Neutrophil (primary cell): Measurements from ENCODE around the gene TLE1.

Experiments
- H3K27ac ChIP-seq: fragments of 200-600 bp; sonication (generic); 2 replicates; pipeline ENCODE4 v1.5.1; 2016; ENCODE audit warnings: mild to moderate bottlenecking, moderate library complexity
- H3K27me3 ChIP-seq: fragments of 200-600 bp; sonication (generic); 2 replicates; pipeline ENCODE4 v1.6.0; 2016; ENCODE audit warnings: mild to moderate bottlenecking
- H3K36me3 ChIP-seq: fragments of 200-600 bp; sonication (generic); 2 replicates; pipeline ENCODE4 v1.5.1; 2017
- H3K4me1 ChIP-seq, 2 experiments: fragments of 200-600 bp in 1 of 2; sonication (generic) in 1 of 2; 1 replicate in 1 of 2; 2 replicates in 1 of 2; pipeline versions ENCODE4 v1.5.1 to v1.6.1; 2013 to 2016; ENCODE audit warnings: low read depth in 1 of 2, low read length in 1 of 2, mild to moderate bottlenecking in 1 of 2, moderate library complexity in 1 of 2; ENCODE audit not compliant: control insufficient read depth in 1 of 2, insufficient read depth in 1 of 2
- H3K4me3 ChIP-seq, 2 experiments: fragments of 200-600 bp in 1 of 2; sonication (generic) in 1 of 2; 1 replicate in 1 of 2; 2 replicates in 1 of 2; pipeline ENCODE4 v1.5.1; 2013 to 2016; ENCODE audit warnings: low read depth in 1 of 2, low read length in 1 of 2, mild to moderate bottlenecking in 1 of 2, moderate library complexity in 1 of 2
- H3K9me3 ChIP-seq: fragments of 200-600 bp; sonication (generic); 2 replicates; pipeline ENCODE4 v1.5.1; 2016
- CTCF ChIP-seq: fragments of 200-600 bp; sonication (generic); IDR thresholded peaks from 2 replicates; pipeline ENCODE4 v1.5.1; 2016; ENCODE audit warnings: antibody characterized with exemption

Gene TLE1

GRCh38 chr9:81678088-81678487 lies 11.3 kb downstream of the TLE1 start:
- no peak for TF ChIP-seq CTCF
- Histone ChIP-seq H3K4me1 (peaks cover 10 to 12% of the 10 kb centered on the region in 2 experiments), H3K27me3 (no peaks in the 10 kb centered on the region), H3K27ac (no peak overlapping the region), H3K4me3 (no peak overlapping the region), H3K36me3 (no peaks in the 10 kb centered on the region), H3K9me3 (no peaks in the 10 kb centered on the region)

GRCh38 chr9:81676395-81676794 lies 13.0 kb downstream of the TLE1 start:
- Histone ChIP-seq H3K27me3 (no peaks in the 10 kb centered on the region), H3K9me3 (no peaks in the 10 kb centered on the region), H3K36me3 (no peaks in the 10 kb centered on the region), H3K4me1 (no peaks in the 10 kb centered on the region), H3K27ac (no peak overlapping the region), H3K4me3 (no peak overlapping the region)
- no peak for TF ChIP-seq CTCF

- no peaks in the 10 kb centered on the region for H3K36me3 ChIP-seq
- H3K9me3 ChIP-seq: no peaks in the 10 kb centered on the region
- no peak overlapping the region for H3K27ac ChIP-seq
- H3K4me3 ChIP-seq: no peak overlapping the region
- H3K27me3 ChIP-seq: no peaks in the 10 kb centered on the region
- no peak for TF ChIP-seq CTCF
- H3K4me1 ChIP-seq: no peaks in the 10 kb centered on the region
These were observed 16.0 kb downstream of the TLE1 start for GRCh38 chr9:81673310-81673709.

GRCh38 chr9:81671880-81672280 lies 17.5 kb downstream of the TLE1 start:
- no peaks in the 10 kb centered on the region for H3K27me3 ChIP-seq
- TF ChIP-seq CTCF: no peak
- no peaks in the 10 kb centered on the region for H3K9me3 ChIP-seq
- H3K4me1 ChIP-seq: no peaks in the 10 kb centered on the region
- no peak overlapping the region for H3K4me3 ChIP-seq
- H3K27ac ChIP-seq: no peak overlapping the region
- H3K36me3 ChIP-seq: no peaks in the 10 kb centered on the region

- Histone ChIP-seq H3K4me3 (no peak overlapping the region), H3K9me3 (no peaks in the 10 kb centered on the region), H3K4me1 (no peaks in the 10 kb centered on the region), H3K27ac (no peak overlapping the region), H3K27me3 (no peaks in the 10 kb centered on the region), H3K36me3 (no peaks in the 10 kb centered on the region)
- no peak for TF ChIP-seq CTCF
These were observed 19.5 kb downstream of the TLE1 start for GRCh38 chr9:81669866-81670265.

- no peaks in the 10 kb centered on the region for H3K36me3 ChIP-seq
- no peaks in the 10 kb centered on the region for H3K4me1 ChIP-seq
- H3K27me3 ChIP-seq: no peaks in the 10 kb centered on the region
- H3K4me3 ChIP-seq: no peak overlapping the region
- no peak overlapping the region for H3K27ac ChIP-seq
- TF ChIP-seq CTCF: no peak
- no peaks in the 10 kb centered on the region for H3K9me3 ChIP-seq
These were observed 20.2 kb downstream of the TLE1 start for GRCh38 chr9:81669041-81669651.
